ENCODE measurements around the gene MRPL23. TPM values are rescaled to one million over a fixed set of nuclear protein-coding genes. Genes with fewer than 3 reads are reported as not detected.

MRPL23 gene
- total and polyA plus RNA-seq, 9 of the 15 experiments (the other 6 are each of a cell fraction or from before 2014, with no cell fraction given) = 0.44 to 109 (median 37.4) TPM

DNA sequence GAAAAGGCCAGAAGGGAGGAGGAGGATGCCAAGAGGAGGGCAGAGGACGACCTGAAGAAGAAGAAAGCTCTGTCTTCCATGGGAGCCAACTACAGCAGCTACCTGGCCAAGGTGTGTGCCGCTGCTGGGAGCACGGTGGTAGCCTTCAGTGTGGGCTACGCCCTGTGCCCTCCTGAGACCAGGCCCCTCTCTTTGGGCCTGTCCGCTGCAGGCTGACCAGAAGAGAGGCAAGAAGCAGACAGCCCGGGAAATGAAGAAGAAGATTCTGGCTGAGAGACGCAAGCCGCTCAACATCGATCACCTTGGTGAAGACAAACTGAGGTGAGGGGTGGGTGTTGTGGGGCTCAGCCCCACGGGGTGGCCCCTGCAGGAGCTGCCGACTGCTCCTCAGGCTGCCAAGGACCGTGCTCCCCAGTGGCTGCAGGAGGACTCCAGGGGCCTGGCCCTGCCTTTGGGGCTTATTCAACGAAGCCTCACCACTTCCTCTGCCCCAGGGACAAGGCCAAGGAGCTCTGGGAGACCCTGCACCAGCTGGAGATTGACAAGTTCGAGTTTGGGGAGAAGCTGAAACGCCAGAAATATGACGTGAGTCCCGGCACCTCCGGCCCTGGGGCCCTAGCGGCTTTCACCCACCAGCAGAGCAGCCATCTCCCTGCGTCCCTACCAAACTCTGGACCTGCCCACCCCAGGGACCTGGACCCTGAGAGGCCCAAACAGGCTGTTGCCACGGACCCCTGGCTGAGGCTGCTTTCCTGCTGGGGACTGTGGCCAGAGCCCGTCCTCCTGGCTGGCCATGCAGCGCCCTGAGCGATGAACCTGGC, 12.6 kb upstream of the MRPL23 start (continued):
- TF ChIP-seq, protein P1, sequence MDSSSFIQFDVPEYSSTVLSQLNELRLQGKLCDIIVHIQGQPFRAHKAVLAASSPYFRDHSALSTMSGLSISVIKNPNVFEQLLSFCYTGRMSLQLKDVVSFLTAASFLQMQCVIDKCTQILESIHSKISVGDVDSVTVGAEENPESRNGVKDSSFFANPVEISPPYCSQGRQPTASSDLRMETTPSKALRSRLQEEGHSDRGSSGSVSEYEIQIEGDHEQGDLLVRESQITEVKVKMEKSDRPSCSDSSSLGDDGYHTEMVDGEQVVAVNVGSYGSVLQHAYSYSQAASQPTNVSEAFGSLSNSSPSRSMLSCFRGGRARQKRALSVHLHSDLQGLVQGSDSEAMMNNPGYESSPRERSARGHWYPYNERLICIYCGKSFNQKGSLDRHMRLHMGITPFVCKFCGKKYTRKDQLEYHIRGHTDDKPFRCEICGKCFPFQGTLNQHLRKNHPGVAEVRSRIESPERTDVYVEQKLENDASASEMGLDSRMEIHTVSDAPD (CRISPR knock-in tag; IDR thresholded peaks at IDR 0.05) = no peak

DNA sequence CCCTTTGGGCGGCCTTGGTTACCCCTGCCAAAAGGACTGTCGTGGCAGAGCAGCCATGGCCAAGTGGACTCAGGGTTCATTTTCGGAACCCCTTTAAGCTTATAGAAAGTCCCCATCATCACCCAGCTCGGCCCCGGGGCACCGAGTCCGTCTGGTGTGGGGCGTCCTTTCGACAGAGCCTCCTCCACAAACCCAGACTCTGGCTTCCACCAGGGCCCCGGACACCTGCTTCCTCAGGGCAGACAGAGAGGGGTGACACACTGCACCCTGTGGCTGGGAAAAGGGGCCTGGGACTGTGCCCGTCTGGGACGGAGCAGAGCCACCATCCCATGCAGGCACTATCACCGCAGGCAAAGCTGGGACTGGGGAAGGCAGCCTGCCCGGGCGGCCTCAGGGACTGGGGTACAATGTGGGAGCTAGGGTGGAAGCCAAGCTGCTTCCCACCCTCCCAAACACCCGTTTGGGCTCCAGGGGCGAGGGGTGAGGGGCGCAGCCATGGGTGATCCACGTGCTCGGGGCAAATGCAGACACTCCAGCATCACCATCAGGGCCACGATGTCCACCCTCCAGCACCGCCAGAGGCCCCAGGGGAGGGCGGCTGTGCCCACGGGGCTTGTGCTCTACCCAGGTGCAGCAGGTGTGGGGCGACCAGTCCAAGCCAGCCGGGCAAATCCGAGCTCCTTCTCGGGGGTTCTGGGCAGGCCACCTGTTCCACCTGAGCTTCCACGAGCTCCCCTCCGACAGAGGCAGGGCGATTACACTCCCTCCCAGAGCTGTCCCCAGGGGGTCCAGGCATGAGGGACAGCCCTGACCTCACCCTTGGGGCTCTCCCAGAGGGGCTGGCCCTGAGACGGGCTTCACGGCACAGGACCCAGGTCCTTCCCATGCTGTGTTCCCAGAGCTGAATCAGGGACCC, 11.7 kb upstream of the MRPL23 start:
- FAIRE-seq = no peak
- Histone ChIP-seq H3K27ac (ENCODE audit: extremely low read depth, low read depth, low read length) (no peak overlapping the region), H2AFZ (ENCODE audit: low read depth, low read length) (no peak overlapping the region), H3K9me1 (ENCODE audit: control insufficient read depth, insufficient read depth, low read length) (no peaks in the 10 kb centered on the region), H3K36me3 (ENCODE audit: control insufficient read depth, insufficient read depth, low read length) (no peaks in the 10 kb centered on the region), H3K4me1 (replicated peaks in 1 of 2; ENCODE audit: control insufficient read depth in 2 of 2, insufficient read depth in 2 of 2, low read length in 2 of 2) (peaks cover 0 to 40% of the 10 kb centered on the region in 2 experiments; a peak in 2 of 5 replicates), H4K20me1 (replicated peaks; ENCODE audit: control insufficient read depth, insufficient read depth, low read length) (0 out of 2 replicates have a peak, but pooled peaks cover 8% of the 10 kb centered on the region), H3K79me2 (ENCODE audit: control insufficient read depth, insufficient read depth, low read length) (no peaks in the 10 kb centered on the region), H3K27me3 (ENCODE audit: control insufficient read depth in 2 of 2, insufficient read depth in 2 of 2, low read length in 2 of 2) (peaks cover 28 to 79% of the 10 kb centered on the region in 2 experiments; a peak in 4 of 5 replicates), H3K9me3 (replicated peaks; ENCODE audit: control insufficient read depth, insufficient read depth, low read depth, low read length) (no peaks in the 10 kb centered on the region), H3K9ac (ENCODE audit: insufficient read depth in 1 of 2, low read depth in 2 of 2, low read length in 2 of 2) (no peak overlapping the region), H3K4me3 (no peak overlapping the region), H3K4me2 (ENCODE audit: insufficient read depth, low read length) (no peak overlapping the region)
- no TSS peak for BruUV-seq (replicated peaks)
- intact Hi-C loops (cut with micrococcal nuclease) (no loop called here), in situ Hi-C loops (cut with MboI) (no loop called here)
- ATAC-seq = no peak
- CTCF ChIA-PET (ENCODE audit: low intra/inter-chr PET ratio) = no interaction called here
- no peak for TF ChIP-seq HMG20A (CRISPR knock-in tag; conservative IDR thresholded peaks at IDR 0.05)
- no peak for TF ChIP-seq MECOM (CRISPR knock-in tag; IDR thresholded peaks at IDR 0.05)
- no peak for TF ChIP-seq BACH1 (tag; IDR thresholded peaks at IDR 0.05)
- TF ChIP-seq ZNF696 (CRISPR knock-in tag; conservative IDR thresholded peaks at IDR 0.05) = no peak
- TF ChIP-seq CBFA2T3 (IDR thresholded peaks at IDR 0.05) = no peak
- under 1% methylated on average over 30 of the region's 33 CpGs for WGBS (ENCODE audit: insufficient coverage, low coverage, missing lambda C conversion rate)
- POLR2A ChIA-PET = interaction anchor here (0.6 to 1.0 kb wide), 3 partner anchors 8 to 26 kb away, joined by 3 read pairs; no protein-coding TSS in a partner anchor
- DNase-seq (ENCODE audit: extremely low read depth in 1 of 4, low spot score in 3 of 4) = no peak

Measured in K562 (cell line).